GM12872 (cell line): ENCODE results near the gene PIAS1.

Experiments
- CTCF ChIP-seq: IDR thresholded peaks from 3 replicates; pipeline ENCODE4 v1.5.1; 2011; ENCODE audit warnings: low read depth, mild to moderate bottlenecking, low read length, moderate library complexity; ENCODE audit not compliant: insufficient read depth

Gene PIAS1

GRCh38 chr15:68053001-68053400, 1.1 kb upstream of the PIAS1 start:
- TF ChIP-seq CTCF = no peak

GRCh38 chr15:68054628-68055223, 611 bp downstream of the PIAS1 start:
- no peak for TF ChIP-seq CTCF

- TF ChIP-seq CTCF = no peak
Measured at GRCh38 chr15:68055224-68055705, 1.1 kb downstream of the PIAS1 start.

GRCh38 chr15:68056097-68056865, 2.2 kb downstream of the PIAS1 start:
- TF ChIP-seq CTCF = no peak

- no peak for TF ChIP-seq CTCF
Measured at GRCh38 chr15:68057034-68057433, 2.9 kb downstream of the PIAS1 start.

GRCh38 chr15:68057758-68058157, 3.6 kb downstream of the PIAS1 start:
- TF ChIP-seq CTCF = no peak

GRCh38 chr15:68059630-68060029, 5.5 kb downstream of the PIAS1 start:
- TF ChIP-seq CTCF = no peak
